ENCODE measurements around the gene NCDN.

The NCDN gene

GRCh38 chr1:35592991-35593769 lies 35.6 kb downstream of the NCDN start:
- DNase-seq, result no peak

GRCh38 chr1:35594005-35594760 lies 36.6 kb downstream of the NCDN start:
- no peak for DNase-seq

- no peak for DNase-seq
Observed at GRCh38 chr1:35595684-35596083, 38.1 kb downstream of the NCDN start.

GRCh38 chr1:35597870-35598269 lies 40.3 kb downstream of the NCDN start:
- no peak for DNase-seq

- DNase-seq, result no peak
Observed at GRCh38 chr1:35598895-35599294, 41.3 kb downstream of the NCDN start.

- no peak for DNase-seq
Observed at GRCh38 chr1:35599411-35599810, 41.8 kb downstream of the NCDN start.

GRCh38 chr1:35600593-35600992 lies 43.0 kb downstream of the NCDN start:
- DNase-seq, result no peak

GRCh38 chr1:35603468-35603867 lies 45.9 kb downstream of the NCDN start:
- DNase-seq, result no peak

- no peak for DNase-seq
Observed at GRCh38 chr1:35603941-35604340, 46.3 kb downstream of the NCDN start.

GRCh38 chr1:35605071-35605866 lies 47.7 kb downstream of the NCDN start:
- DNase-seq, result no peak

- DNase-seq, result no peak
Observed at GRCh38 chr1:35605867-35606182, 48.2 kb downstream of the NCDN start.

- no peak for DNase-seq
Observed at GRCh38 chr1:35611655-35612054, 54.1 kb downstream of the NCDN start.

- no peak for DNase-seq
Observed at GRCh38 chr1:35615440-35615839, 57.8 kb downstream of the NCDN start.
